Occipital lobe (tissue), 2 donors: ENCODE data around the gene MAPK10. TPM values are rescaled to one million over a fixed set of nuclear protein-coding genes. Genes with fewer than 3 reads are reported as not detected.
"Not testable (repeated sequence)": the region's sequence is repeated elsewhere in the genome, so short reads cannot be mapped to it uniquely, and the experiment has no call there.

Experiments
- DNase-seq: peaks from one replicate; lab custom pipeline; 2025; lab: John Stamatoyannopoulos, UW
- total RNA-seq: library from RNA; depleted of rRNA; stranded (reverse); fragments of >200 nt; gene quantifications from one replicate; pipeline ENCODE4 v1.2.3, GENCODE V29; 2014

The MAPK10 gene
- total RNA-seq, 1 donor from 2014 or later, result 265 TPM

DNA sequence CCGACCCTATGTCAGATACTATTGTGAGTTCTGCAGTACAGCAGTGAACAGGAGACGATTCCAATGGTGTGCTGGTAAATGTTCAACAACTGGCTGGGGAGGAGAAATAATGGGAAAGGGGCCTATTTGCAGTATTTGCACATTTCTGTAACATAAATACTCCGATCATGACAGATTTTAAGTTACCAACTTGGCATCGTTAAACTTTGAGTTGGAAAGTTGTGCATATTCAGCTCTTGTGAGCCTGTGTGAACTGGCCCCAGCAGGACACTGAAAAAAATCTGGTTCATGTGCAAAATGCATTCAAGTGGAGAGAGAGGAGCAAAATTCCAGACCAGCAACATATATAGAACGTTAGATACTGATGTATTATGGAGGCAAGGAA, 175.0 kb downstream of the MAPK10 start:
- DNase-seq, result no peak

DNA sequence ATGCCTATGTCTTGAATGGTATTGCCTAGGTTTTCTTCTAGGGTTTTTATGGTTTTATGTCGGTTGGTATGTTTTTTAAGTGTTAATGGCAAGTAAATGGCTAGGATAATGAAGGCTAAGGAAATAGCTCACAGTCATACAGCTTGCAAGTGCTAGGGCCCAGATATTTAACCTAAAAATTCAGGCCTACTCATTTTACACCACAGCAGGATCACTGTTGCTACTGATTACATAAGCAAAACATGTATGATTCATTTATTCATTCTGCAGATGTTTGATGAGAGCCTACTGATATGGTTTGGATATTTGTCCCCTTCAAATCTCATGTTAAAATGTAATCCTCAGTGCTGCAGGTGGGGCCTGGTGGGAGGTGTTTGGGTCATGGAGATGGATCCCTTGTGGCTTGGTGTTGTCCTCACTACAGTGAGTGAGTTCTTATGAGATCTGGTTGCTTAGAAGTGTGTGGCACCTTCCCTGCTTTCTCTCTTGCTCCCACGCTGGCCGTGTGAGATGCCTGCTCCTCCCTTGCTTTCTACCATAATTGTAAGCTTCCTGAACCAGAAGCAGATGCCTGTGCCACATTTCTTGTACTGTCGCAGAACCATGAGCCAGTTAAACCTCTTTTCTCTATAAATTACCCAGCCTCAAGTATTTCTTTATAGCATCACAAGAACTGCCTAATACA, 175.5 kb downstream of the MAPK10 start:
- no peak for DNase-seq

DNA sequence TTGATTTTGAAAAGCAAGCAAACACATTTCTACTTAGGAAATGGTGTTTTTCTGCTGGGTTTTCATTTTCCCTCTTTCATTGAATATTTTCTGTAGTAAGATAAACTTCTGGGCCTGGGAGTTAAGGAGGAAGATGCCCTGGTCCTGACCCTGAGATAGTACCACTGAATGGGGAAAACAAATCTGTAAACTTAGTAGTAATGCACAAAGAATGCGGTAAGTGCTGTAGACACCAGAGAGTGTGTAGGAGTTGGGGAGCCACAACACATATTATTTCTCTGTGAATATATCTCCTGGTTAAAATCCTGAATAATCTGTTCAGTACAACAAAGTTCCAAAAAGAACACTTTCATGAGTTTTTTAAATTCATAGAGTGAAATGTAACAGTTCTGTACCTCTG, 178.3 kb downstream of the MAPK10 start:
- DNase-seq, result no peak

DNA sequence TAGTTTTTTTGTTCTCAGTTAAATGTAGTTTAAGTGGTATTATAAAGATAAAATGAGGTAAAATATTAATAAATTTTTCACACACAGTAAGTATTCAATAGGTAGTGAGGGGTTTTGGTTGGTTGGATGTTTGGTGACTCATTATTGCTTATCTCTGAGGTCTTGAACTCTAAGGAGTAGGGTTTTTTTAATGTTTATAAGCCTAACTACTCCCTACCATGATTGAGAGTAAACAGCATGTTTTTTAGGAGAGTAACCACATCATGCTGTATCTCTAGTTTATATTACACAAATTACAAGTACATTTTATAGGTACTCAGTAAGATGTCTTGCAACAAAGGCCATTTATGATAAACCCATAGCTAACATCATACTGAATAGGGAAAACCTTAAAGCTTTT, 181.6 kb downstream of the MAPK10 start:
- DNase-seq, result no peak

DNA sequence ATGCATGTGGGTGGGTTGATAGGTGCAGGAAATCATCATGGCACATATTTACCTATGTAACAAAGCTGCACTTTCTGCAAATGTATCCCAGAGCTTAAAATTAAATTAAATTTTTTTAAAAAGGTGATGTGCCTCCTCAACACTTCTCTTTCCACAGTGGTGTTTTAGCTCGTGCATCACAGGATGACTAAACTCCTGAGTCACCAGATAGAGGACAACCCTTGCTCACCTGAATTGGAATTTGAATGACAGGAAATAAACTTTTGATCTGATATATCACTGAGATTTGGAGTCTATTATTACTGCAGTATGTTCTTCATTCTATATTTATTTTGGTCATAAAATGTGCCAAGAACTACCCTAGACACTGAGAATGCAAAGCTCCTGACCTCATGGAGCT, 185.3 kb downstream of the MAPK10 start:
- DNase-seq, result no peak

DNA sequence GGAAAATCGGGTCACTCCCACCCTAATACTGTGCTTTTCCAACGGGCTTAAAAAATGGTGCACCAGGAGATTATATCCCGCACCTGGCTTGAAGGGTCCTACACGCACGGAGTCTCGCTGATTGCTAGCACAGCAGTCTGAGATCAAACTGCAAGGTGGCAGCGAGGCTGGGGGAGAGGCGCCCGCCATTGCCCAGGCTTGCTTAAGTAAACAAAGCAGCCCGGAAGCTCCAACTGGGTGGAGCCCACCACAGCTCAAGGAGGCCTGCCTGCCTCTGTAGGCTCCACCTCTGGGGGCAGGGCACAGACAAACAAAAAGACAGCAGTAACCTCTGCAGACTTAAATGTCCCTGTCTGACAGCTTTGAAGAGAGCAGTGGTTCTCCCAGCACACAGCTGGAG, 191.5 kb downstream of the MAPK10 start:
- DNase-seq, result not testable (repeated sequence)

DNA sequence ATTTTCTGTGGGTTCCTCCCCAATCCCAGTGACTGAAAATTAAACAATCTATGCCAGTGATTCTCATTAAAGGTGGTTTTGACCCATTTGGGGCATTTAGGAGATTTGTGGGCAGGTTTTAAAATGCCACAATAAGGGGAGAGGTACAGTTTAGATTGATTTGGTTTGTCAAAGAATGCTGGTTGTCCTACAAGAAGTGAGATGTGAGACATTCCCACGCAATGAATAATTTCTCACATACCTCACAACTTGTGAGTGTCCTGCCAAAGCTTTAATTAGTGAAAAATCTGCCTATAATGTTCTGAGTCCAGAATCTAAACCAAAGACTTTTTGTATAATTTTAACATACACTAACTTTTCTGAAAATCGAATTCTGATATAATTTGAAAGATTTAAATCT, 199.4 kb downstream of the MAPK10 start:
- no peak for DNase-seq

DNA sequence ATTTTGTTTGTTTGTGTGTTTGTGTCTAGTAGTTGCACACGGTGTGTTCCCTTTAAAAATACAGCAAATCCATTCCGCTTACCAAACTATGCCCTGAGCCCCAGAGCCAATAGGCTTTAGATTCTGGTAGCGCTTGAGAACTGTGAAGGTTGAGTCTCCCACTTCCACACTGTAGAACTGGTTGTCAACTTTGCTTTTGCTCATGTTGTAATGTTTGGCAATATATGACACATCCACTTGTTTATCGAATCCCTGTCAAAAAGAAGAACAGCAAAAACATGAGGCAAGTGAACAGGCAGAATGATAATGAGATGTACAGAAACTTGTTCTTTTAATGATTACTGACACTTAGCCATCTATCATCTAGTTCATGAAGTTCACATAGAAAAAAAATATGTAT, 200.6 kb downstream of the MAPK10 start:
- no peak for DNase-seq

DNA sequence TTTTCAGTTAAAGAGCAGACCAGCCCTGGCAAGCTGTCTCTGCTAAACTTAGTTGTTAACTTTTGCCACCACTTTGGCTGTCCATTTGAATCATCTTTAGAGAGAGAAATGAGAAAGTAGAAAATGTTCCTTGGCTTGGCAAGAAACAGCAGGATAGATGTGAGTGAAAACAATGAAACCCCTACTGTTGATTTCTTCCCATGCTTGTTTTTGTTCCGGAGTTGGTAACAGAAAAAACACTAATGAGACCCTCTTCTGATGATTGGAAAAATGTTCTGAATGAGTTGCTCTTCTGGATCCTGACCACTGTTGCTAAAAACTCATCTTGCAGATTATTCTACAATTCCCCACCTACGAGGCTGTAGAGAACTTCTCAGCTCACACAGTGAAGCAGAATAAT, 203.3 kb downstream of the MAPK10 start:
- DNase-seq, result no peak

DNA sequence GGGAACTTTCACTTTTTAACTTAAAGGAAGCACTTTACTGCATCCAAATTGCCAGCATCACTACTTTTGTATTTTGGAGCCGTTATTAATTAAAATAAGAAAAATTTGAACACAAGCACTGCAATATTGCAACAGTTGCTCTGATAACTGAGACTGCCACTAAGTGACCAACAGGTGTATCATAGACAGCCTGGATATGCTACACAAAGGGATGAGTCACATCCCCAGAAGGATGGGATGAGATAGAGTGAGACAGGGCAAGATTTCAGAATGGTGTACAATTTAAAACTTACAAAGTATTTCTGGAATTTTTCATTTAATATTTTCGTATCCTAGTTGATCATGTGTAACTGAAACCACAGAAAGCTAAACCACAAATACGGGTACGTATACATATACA, 204.1 kb downstream of the MAPK10 start:
- no peak for DNase-seq

DNA sequence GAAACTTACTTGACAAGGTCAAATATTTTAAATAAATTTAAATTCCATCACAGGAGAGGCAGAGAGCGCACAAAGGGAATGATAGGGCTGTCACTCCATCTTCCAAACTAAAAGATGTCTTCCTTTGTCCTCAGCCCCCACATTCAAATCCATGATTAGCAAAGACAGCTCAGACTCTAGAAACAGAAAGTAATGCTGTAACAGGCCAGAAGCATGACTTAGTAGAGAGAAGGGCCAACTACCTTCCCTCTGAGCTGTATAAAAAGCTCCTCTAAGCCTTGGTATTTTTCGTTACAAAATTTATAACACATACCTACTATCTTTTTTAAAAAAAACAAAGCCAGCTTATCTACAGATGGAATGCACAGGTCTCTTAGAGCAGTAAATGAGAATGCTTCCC, 207.4 kb downstream of the MAPK10 start:
- DNase-seq, result no peak

DNA sequence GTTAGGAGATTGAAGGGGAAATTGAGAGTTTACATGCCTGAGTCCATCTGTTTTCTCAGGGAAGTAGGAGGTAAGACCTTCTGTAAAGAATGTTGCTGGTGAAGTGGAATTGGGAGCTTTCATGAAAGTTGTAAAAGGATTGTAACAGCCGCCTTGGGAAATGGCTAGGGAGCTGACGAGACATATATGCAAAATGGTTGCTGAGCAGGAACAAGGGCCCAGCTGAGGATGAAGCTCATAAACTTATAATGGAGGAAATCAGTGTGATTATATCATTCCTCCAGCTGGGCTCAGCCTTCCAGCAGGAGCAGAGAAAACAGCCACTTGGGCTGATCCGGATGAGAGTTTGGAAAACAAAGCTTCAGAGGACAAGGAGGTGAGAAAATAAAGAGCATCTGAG, 208.7 kb downstream of the MAPK10 start:
- no peak for DNase-seq

DNA sequence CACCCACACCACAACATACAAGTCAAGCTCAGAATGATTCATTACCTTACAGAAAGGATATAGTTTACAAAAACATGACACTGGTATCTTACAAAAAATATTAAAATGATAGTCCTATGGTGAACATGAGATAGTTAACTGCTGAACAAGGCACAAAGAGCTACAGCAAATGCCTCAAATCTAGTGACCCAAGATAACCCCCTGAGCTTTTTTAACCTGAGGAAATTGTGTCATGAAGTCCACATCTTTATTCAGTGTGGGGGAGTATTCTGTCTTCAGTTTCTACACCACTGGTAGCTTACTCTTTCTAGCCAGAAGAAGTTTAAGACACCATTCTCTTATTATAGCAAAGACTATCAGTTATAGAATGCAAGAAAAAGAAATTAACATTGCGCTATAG, 218.7 kb downstream of the MAPK10 start:
- DNase-seq, result no peak

DNA sequence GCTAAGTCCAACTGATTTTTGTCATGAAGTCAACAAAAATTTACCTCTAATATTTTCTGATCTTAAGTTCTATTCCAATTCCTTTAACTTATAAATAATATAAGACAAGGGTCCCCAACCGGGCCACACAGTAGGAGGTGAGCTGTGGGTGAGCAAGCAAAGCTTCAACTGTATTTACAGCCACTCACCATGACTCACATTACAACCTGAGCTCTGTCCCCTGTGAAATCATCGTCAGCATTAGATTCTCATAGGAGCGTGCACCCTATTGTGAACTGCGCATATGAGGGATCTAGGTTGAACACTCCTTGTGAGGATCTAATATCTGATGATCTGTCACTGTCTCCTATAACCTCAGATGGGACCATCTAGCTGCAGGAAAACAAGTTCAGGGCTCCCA, 227.4 kb downstream of the MAPK10 start:
- DNase-seq, result no peak

DNA sequence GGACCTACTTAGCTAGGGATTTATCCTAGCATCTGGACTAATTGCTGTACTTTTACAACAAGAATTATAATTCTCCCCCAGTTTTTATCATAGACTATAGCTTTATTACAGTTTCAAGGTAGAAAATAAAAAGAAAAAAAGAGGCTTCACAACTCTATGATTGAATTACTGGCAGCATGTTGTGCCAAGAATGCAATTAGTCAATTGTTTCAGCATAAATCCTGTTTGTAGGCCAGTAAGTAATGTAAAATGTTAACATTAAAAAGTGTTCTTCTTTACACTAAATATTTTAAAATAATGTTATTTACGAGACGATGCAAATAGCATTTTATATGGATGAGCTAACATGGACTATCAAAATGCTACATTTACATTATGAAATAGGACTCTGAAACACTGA, 228.4 kb downstream of the MAPK10 start:
- DNase-seq, result no peak

DNA sequence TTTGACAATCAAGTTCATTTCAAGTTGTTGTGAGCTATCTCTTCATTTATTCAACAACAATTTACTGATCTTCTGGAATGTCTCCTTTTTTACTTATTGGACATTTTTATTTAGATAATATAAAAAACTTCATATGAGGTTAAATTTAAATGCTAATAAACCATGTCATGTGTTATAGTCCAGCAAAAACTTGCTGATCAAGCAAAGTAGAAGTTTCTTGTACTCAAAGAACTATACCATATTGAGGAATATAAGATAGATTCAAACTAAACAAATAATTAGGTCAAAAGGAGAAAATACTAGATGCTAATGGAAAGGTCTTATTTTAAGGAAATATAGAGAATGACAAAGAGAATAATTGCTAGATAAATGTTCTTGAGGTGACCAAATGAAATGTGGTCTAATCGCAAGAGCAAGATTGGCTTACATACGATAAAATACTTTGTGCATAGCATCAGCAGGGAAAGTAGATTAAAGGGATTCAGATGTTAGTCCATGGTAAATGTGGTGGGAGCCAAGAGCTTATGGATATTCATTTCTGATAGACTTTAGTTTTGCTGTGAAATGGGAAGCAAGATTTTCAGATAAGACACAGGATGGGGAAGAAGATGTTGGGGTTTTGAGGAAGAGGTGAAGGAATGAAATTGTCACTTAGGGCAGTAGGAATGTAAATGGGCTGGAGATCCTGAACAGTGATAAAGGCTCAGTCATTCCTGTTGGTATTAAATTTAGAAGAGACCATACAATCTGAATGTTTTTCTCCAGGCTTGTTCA, 229.5 kb downstream of the MAPK10 start:
- DNase-seq, result no peak

DNA sequence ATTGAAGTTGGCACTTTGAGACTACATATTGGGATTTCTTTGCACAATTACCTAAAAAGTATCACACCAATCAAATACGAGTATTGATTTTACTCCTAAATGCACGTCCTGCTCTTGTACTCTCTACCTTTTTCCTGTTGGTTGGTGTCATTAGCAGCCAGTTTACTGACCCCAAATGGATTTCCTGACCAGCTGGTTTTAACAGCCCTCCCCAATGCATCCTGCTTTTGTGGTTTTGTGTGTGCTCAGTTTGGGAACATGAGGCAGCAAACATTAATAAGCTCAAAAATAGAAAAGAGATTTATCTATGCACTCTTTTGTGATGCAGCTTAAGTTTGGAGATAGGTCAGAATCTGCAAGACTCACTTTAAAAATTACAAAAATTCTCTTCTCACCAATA, 230.3 kb downstream of the MAPK10 start:
- no peak for DNase-seq

DNA sequence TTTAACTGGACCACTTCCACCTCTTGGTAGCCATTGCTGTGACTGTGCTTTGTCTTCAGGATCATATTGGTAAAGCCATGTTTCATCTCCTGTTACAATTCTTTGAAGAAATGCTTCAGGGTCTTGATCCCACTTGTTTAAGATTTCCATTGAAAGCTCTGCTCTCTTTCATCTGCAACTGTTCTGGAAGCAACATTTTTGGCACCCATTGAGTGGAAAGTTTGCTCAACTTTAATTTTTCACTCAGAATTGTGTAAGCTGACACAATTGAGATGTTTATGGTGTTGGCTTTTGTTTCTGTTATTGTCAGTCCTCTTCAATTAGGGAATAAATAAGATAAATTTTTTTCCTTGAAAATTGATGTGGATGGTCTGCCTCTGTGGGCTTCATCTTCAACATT, 237.4 kb downstream of the MAPK10 start:
- DNase-seq, result no peak

DNA sequence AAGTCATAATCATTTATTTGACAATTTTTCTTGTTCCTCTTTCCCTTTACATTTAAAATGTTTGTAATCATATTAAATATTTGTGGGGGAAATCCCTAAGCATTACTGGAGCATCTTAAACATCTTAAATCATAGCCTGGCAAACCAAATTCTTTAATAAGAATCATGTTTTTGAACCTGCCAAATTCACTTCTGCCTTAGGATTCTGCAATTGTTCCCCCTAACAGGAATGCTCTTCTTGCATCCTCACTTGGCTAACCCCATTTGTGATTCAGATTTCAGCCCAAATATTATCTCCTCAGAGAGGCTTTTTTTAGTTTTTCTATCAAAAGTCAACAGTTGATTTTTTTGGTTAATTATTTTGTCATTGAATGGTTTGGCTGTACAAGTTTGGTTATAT, 241.1 kb downstream of the MAPK10 start:
- DNase-seq, result no peak

DNA sequence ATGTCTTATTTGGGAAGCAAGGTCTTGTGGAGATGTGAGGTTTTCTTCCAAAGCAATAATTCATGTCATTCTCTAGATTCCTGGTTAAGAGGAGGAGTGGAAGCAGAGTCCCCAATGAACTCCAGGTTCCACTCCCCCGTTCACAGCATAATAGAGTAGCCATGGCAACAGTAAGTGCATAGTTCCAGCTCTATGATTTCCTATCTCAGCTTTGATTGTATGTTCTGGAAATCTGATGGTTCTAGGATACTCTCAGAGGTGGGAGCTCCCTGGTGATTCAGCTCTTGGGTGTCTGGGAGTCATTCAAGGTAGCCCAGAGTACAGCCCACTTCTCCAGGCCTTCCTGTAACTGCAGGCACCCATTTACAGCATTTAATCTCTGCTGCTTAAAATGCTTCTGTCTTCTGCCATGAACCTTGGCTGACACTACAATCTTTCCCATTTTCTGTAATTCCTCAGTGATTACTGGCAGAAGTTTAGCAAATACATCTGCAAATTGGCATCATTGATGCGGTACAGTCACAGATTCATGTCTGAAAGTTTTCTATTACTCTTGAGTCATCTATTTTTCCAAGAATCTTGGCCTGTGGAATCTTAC, 242.0 kb downstream of the MAPK10 start:
- no peak for DNase-seq

DNA sequence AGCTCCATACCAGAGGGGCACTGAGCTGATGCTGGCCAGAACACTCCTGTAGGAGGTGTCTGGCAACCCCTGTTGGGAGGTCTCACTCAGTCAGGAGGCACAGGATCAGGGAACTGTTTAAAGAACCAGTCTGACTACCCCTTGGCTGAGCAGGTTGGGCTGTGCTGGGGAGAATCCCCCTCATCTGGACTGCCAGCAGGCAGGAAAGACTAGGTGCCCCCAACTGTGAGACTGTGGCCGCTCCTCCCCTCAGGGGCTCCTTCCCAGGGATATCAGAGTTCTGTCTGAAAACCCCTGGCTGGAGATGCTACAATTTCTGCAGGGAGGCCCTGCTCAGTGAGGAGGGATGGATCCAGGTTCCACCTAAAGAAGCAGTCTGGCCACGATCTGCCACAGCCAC, 245.3 kb downstream of the MAPK10 start:
- no peak for DNase-seq

DNA sequence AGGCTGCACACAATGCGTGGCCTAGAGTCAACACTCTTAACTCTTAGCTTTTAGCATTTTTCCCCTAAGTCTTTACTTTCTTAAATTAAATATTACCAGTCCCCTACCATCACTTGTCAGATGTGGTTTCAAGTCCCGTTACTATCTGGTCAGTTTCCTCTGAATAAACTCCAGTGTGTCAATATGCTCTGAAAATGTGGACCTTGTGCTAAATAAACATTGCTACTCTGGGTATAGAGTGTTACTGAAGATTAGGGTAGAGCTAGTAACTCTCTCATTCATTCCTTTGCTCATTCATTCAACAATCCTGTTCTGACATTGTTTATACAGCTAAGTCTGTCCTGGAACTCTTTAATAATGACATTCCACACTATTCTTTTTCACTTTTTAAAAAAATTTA, 251.0 kb downstream of the MAPK10 start:
- DNase-seq, result no peak

DNA sequence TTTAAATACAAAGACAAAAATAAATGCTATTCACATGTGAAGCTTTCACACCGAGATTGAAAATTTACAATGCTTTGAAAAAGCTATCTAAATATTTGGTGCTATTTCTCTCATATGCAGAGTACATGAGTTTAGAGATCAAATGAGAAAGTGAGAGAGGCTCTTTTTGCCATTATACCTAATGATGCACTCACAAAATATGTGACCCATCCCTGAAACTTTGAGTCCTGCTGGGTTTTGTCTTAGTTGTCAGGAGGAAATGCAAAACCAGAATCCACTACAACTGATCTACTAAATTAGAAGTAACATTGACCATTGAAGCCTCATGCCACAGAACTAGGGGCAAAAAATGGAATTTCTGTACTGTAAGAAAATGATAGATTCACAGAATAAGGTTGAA, 251.7 kb downstream of the MAPK10 start:
- no peak for DNase-seq
